ENCODE results near the gene MAN2A2. TPM values are rescaled to one million over a fixed set of nuclear protein-coding genes. Genes with fewer than 3 reads are reported as not detected.

MAN2A2 gene
- total RNA-seq, 1 experiment from 2014 or later, result 27.4 TPM

DNA sequence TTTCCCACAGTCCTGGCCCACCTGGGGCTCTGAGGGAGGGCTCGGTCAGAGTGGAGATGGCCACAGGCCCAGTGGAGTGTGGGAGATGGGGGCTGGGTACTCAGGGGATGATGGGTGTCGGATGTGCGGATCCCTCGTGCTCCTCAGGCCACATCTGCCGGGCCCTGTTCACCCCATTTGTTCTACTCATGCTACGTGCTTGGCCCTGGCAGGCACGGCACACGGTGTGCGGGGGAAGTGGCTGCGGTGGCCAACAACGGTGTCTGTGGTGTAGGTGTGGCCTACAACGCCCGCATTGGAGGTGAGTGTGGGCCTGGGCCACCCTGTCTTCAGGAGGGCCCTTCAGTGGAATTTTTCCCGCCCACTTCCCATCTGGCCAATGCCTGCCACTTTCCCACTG lies 25.8 kb upstream of the MAN2A2 start:
- Histone ChIP-seq H4K20me1 (ENCODE audit: control insufficient read depth, insufficient read depth, insufficient read length) (no peaks in the 10 kb centered on the region), H3K9me3 (ENCODE audit: control insufficient read depth, low read depth, low read length) (no peaks in the 10 kb centered on the region), H3K23me2 (ENCODE audit: insufficient read length, low read depth, low read length, poor library complexity, severe bottlenecking) (peaks cover under 1% of the 10 kb centered on the region), H3K79me1 (ENCODE audit: insufficient read depth, low read depth, low read length, poor library complexity, severe bottlenecking) (peaks cover 2% of the 10 kb centered on the region), H3K4me2 (ENCODE audit: insufficient read depth, insufficient read length, low read length) (no peak overlapping the region), H3K4ac (ENCODE audit: low read depth, low read length) (no peak overlapping the region), H3K18ac (ENCODE audit: insufficient read length, low read depth, low read length) (no peak overlapping the region), H2BK20ac (ENCODE audit: low read depth, low read length, poor library complexity, severe bottlenecking) (no peak overlapping the region), H3K56ac (ENCODE audit: insufficient read length, low read depth, low read length) (no peak overlapping the region), H3K23ac (ENCODE audit: insufficient read length, low read depth, low read length) (no peak overlapping the region), H2AK5ac (ENCODE audit: insufficient read length, low read length) (no peak overlapping the region), H2BK15ac (ENCODE audit: low read depth, low read length) (no peak overlapping the region), H3K27me3 (ENCODE audit: insufficient read depth, low read length) (no peaks in the 10 kb centered on the region), H3K27ac (ENCODE audit: insufficient read length, low read depth, low read length) (no peak overlapping the region), H3K14ac (ENCODE audit: insufficient read depth, low read length) (no peak overlapping the region), H2BK5ac (ENCODE audit: insufficient read length, low read length) (no peak overlapping the region), H2AFZ (ENCODE audit: low read length) (no peak overlapping the region), H4K8ac (replicated peaks; ENCODE audit: insufficient read length, low read depth, low read length) (no peak overlapping the region), H4K91ac (ENCODE audit: insufficient read length, low read depth, low read length) (no peak overlapping the region), H3K9ac (ENCODE audit: extremely low read depth, insufficient read length, low read length) (no peak overlapping the region), H3K79me2 (ENCODE audit: insufficient read depth, low read length) (no peaks in the 10 kb centered on the region), H3T11ph (ENCODE audit: low read length) (no peak overlapping the region), H2BK12ac (ENCODE audit: insufficient read length, low read depth, low read length) (no peak overlapping the region), H4K5ac (ENCODE audit: insufficient read length, low read depth, low read length) (no peak overlapping the region), H2BK120ac (ENCODE audit: low read depth, low read length, poor library complexity, severe bottlenecking) (no peak overlapping the region), H3K4me1 (ENCODE audit: insufficient read depth, low read length) (peaks cover 3% of the 10 kb centered on the region; the same call in 1 of the 2 replicates)
- Mint-ChIP-seq H3K27ac (peak overlapping the region in 1 of 3 experiments; percentile 31; a peak in 2 of 7 replicates), H3K4me1 (peaks cover 21 to 25% of the 10 kb centered on the region in 2 experiments), H3K36me3 (ENCODE audit: insufficient read depth in 1 of 3, low read depth in 3 of 3) (peaks cover 20 to 41% (median 33%) of the 10 kb centered on the region in 3 experiments; a peak in 6 of 7 replicates), H3K9me3 (no peaks in the 10 kb centered on the region), H3K27me3 (ENCODE audit: low read depth) (no peaks in the 10 kb centered on the region), H3K4me3 (no peak overlapping the region)
- no CpG with 5 or more reads among the region's 14 CpGs for WGBS (ENCODE audit: extremely low coverage, insufficient read length, low lambda C conversion rate)
- DNase-seq, result no peak
- TF ChIP-seq, protein P1, sequence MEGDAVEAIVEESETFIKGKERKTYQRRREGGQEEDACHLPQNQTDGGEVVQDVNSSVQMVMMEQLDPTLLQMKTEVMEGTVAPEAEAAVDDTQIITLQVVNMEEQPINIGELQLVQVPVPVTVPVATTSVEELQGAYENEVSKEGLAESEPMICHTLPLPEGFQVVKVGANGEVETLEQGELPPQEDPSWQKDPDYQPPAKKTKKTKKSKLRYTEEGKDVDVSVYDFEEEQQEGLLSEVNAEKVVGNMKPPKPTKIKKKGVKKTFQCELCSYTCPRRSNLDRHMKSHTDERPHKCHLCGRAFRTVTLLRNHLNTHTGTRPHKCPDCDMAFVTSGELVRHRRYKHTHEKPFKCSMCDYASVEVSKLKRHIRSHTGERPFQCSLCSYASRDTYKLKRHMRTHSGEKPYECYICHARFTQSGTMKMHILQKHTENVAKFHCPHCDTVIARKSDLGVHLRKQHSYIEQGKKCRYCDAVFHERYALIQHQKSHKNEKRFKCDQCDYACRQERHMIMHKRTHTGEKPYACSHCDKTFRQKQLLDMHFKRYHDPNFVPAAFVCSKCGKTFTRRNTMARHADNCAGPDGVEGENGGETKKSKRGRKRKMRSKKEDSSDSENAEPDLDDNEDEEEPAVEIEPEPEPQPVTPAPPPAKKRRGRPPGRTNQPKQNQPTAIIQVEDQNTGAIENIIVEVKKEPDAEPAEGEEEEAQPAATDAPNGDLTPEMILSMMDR (conservative IDR thresholded peaks at IDR 0.05), result no peak

All from H9 (cell line).